ENCODE data around the gene EBF4. TPM values are rescaled to one million over a fixed set of nuclear protein-coding genes. Genes with fewer than 3 reads are reported as not detected.

Gene EBF4
- total RNA-seq, 2 donors from 2014 or later = 2.0 to 7.5 TPM

DNA sequence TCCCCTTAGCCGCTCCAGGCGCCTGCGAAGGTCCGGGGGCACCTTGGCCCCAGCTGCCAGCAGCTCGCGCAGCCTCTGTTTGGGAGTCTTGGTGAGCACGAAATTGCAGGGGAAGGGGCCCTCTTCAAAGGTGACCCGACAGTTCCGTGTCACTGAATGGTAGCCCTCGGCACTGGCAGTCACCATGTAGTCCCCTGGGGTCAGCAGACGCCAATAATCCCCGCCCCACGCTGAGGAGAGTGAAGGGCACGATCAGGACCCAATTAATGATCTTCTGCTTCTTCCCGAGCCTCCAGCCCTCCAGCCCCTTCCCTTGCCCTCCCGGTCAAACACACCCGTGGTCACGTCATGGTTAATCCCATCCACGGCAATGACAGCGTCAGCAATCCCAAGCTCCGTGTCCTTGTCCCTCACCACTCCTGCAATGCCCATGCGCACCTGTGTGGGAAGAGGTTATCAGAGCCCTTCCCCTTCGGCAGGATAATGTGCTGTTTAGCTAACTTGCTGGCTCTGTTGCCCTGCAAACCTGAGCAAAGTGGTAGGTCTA lies 101.7 kb downstream of the EBF4 start:
- H3K9ac ChIP-seq (ENCODE audit: low read depth in 2 of 2, low read length in 2 of 2) = no peak overlapping the region
- no peaks in the 10 kb centered on the region for H3K4me1 ChIP-seq
- no peak overlapping the region for H3K27ac ChIP-seq
- no peaks in the 10 kb centered on the region for H3K9me3 ChIP-seq
- H3K4me3 ChIP-seq = no peak overlapping the region
- intact Hi-C loops (cut with DNase I) = no loop called here
- DNase-seq = no peak
- H3K36me3 ChIP-seq = no peaks in the 10 kb centered on the region
- TF ChIP-seq, protein P1, sequence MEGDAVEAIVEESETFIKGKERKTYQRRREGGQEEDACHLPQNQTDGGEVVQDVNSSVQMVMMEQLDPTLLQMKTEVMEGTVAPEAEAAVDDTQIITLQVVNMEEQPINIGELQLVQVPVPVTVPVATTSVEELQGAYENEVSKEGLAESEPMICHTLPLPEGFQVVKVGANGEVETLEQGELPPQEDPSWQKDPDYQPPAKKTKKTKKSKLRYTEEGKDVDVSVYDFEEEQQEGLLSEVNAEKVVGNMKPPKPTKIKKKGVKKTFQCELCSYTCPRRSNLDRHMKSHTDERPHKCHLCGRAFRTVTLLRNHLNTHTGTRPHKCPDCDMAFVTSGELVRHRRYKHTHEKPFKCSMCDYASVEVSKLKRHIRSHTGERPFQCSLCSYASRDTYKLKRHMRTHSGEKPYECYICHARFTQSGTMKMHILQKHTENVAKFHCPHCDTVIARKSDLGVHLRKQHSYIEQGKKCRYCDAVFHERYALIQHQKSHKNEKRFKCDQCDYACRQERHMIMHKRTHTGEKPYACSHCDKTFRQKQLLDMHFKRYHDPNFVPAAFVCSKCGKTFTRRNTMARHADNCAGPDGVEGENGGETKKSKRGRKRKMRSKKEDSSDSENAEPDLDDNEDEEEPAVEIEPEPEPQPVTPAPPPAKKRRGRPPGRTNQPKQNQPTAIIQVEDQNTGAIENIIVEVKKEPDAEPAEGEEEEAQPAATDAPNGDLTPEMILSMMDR (IDR thresholded peaks at IDR 0.05) = no peak
- peaks cover 10% of the 10 kb centered on the region for H3K27me3 ChIP-seq

DNA sequence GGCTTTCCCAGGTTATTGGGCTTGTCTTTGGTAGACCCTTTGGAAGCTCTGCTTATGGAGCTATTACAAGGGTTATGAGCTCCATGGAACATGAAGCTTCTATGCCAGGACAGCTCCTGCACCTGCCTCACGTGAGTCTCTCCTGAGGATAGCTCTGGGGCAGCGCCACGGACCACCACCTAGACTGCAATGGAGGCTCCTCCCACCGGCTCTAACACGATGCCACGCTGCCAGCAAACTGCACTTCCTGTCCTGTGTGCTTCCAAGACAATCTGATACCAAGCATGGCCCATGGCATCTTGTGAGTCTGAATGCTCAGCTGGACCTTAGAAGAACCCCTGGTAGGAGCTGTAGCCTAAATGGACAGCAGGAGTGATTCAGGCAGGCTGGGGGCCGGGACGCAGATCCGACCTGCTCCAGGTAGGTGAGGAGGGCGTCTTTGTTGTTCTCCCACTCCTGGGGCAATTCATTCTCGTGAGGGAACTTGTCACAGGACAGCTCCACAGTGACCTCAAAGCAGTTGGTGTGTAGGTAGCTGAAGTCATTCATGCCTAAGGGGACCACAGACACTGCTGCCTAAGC lies 102.4 kb downstream of the EBF4 start:
- Histone ChIP-seq H3K4me3 (no peak overlapping the region), H3K4me1 (no peaks in the 10 kb centered on the region), H3K27me3 (peaks cover 17% of the 10 kb centered on the region), H3K27ac (no peak overlapping the region), H3K9ac (ENCODE audit: low read depth in 2 of 2, low read length in 2 of 2) (no peak overlapping the region), H3K9me3 (no peaks in the 10 kb centered on the region), H3K36me3 (no peaks in the 10 kb centered on the region)
- no peak for DNase-seq
- intact Hi-C loops (cut with DNase I) = no loop called here
- TF ChIP-seq, protein P1 (IDR thresholded peaks at IDR 0.05) = no peak

DNA sequence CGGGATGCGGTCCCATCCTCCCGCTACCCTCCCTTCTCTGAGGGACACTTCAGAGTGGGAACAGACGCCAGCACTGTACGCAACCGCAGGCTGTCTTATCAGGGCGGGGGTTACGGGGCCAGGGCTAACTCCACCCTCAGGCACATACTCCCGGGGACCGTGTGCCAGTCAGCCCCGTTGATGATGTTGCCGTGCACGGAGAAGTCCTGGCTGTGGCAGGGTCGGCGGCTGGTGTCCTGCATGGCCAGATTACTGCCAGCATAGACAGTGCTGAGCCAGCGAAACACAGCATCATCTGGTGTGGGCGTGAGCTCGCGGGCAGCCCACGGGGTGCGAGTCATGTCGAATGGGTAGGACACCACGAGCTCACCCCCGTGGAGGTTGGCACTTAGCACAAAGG lies 102.9 kb downstream of the EBF4 start:
- intact Hi-C loops (cut with DNase I) = no loop called here
- Histone ChIP-seq H3K9ac (ENCODE audit: low read depth in 2 of 2, low read length in 2 of 2) (no peak overlapping the region), H3K27ac (no peak overlapping the region), H3K4me1 (peaks cover 4% of the 10 kb centered on the region), H3K4me3 (no peak overlapping the region), H3K9me3 (no peaks in the 10 kb centered on the region), H3K36me3 (no peaks in the 10 kb centered on the region), H3K27me3 (peaks cover 22% of the 10 kb centered on the region)
- DNase-seq = no peak
- TF ChIP-seq, protein P1 (IDR thresholded peaks at IDR 0.05) = no peak

DNA sequence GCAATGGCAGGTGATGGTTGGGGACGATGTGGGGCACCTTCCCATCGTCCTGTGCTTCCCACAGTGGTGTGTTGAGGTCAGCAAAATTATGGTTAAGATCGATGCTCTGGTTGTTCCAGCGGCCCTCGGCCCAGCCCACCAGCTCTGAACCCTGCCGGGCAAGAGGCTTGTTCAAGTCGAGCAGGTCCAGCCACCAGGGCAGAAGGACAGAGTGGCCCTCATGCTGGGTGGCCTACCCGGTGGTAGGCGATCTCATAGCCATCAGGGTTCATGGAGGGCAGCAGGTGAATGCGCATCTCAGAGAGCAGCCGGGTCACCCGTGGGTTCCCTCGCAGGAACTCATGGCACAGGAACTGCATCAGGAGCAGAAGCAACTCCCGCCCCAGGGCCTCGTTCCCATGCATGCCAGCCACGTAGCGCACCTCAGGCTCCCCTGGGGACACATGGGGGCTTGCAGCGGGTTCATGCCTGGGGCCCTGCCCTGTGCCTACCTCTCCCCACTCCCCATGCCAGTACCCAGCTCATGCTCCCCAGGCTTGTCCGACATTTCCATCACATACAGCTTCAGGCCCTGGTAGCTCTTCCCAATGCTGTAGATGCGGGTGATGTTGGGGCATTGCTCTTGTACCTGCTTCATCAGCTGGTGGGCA lies 103.6 kb downstream of the EBF4 start:
- TF ChIP-seq, protein P1 (IDR thresholded peaks at IDR 0.05) = no peak
- no peaks in the 10 kb centered on the region for H3K9me3 ChIP-seq
- intact Hi-C loops (cut with DNase I) = no loop called here

DNA sequence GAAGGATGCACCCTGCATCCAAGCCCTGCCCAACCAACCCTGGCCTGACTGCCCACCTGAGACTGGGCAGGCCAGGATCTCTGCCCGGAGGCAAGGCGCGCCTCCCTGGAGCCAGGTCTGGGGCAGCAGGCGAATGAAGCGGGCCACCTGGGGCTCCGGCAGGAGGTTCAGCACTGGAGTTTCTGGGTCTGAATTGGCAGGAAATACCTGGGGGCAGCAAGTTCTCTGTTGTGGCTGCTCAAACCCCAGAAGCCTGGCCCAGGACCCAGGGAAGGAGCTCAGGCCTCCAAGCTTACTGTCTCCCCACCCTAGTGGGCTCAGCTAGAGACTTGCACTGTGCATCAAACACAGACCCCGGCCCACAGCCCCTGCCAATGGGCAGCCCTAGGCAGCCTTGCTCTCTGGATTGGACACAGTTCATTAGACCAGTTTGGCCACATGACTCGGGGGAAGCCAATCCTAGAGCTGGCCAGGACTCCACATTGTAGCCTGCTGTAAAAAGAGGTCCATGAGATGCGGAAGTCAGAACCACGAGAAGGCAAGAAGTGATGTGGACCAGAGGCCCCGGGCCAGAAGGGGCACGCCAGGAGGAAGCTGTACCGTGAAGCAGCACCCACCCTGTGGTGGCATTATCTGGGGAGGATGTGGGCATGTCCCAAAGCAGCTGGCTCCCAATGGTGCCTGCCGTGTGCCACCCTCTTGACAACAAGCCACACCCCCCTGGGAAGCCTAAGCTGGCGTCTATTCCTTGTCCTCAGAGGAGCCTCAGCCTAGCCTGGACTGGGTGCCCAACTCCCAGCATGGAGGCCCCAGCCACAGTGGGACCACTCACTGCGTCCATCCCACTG lies 104.8 kb downstream of the EBF4 start:
- Histone ChIP-seq H3K4me1 (peaks cover 4% of the 10 kb centered on the region), H3K9me3 (no peaks in the 10 kb centered on the region), H3K9ac (ENCODE audit: low read depth in 2 of 2, low read length in 2 of 2) (no peak overlapping the region), H3K4me3 (no peak overlapping the region), H3K27ac (no peak overlapping the region), H3K36me3 (no peaks in the 10 kb centered on the region), H3K27me3 (peaks cover 35% of the 10 kb centered on the region)
- TF ChIP-seq, protein P1 (IDR thresholded peaks at IDR 0.05) = no peak
- DNase-seq = no peak
- intact Hi-C loops (cut with DNase I) = no loop called here

More for the DNA sequence above, 103.6 kb downstream of the EBF4 start:
- H3K27me3 ChIP-seq = peaks cover 29% of the 10 kb centered on the region
- no peak overlapping the region for H3K9ac ChIP-seq (ENCODE audit: low read depth in 2 of 2, low read length in 2 of 2)
- no peaks in the 10 kb centered on the region for H3K36me3 ChIP-seq
- peaks cover 4% of the 10 kb centered on the region for H3K4me1 ChIP-seq
- H3K4me3 ChIP-seq = no peak overlapping the region
- H3K27ac ChIP-seq = no peak overlapping the region
- DNase-seq = no peak
